Measurements from ENCODE around the gene RARS1. TPM values are rescaled to one million over a fixed set of nuclear protein-coding genes. Genes with fewer than 3 reads are reported as not detected.

The RARS1 gene
- total and polyA plus RNA-seq, 3 experiments from 2014 or later, result 24.6 to 144 (median 144) TPM

GRCh38 chr5:168552146-168552545, 65.9 kb downstream of the RARS1 start:
- no peaks in the 10 kb centered on the region for H3K4me1 ChIP-seq (ENCODE audit: insufficient read depth, low read length)
- Mint-ChIP-seq H3K27me3 (no peaks in the 10 kb centered on the region), H3K4me1 (peaks cover 4 to 14% (median 9%) of the 10 kb centered on the region in 3 donors), H3K36me3 (peaks cover 27 to 68% (median 40%) of the 10 kb centered on the region in 3 donors), H3K4me3 (no peak overlapping the region), H3K9me3 (peaks cover 0 to 5% (median 0%) of the 10 kb centered on the region in 5 donors), H3K27ac (no peak overlapping the region)
- no peaks in the 10 kb centered on the region for H3K27me3 ChIP-seq (ENCODE audit: insufficient read depth, low read length, poor library complexity, severe bottlenecking)
- no peak for DNase-seq
- peaks cover 8% of the 10 kb centered on the region for H3K36me3 ChIP-seq (ENCODE audit: insufficient read depth, low read length)
- no peak overlapping the region for H3K4me3 ChIP-seq (ENCODE audit: low read length)
- CTCF ChIA-PET, result no interaction called here
- POLR2A ChIA-PET, result no interaction called here
- no peak overlapping the region for H3K27ac ChIP-seq (ENCODE audit: low read depth, low read length)
- no peaks in the 10 kb centered on the region for H3K9me3 ChIP-seq (ENCODE audit: low read length)

GRCh38 chr5:168553377-168554130, 67.3 kb downstream of the RARS1 start:
- H3K36me3 Mint-ChIP-seq, result peaks cover 17 to 72% (median 31%) of the 10 kb centered on the region in 3 donors
- Histone ChIP-seq H3K27me3 (ENCODE audit: insufficient read depth, low read length, poor library complexity, severe bottlenecking) (no peaks in the 10 kb centered on the region), H3K4me3 (ENCODE audit: low read length) (no peak overlapping the region), H3K9me3 (ENCODE audit: low read length) (no peaks in the 10 kb centered on the region), H3K36me3 (ENCODE audit: insufficient read depth, low read length) (peaks cover 8% of the 10 kb centered on the region), H3K27ac (ENCODE audit: low read depth, low read length) (no peak overlapping the region), H3K4me1 (ENCODE audit: insufficient read depth, low read length) (no peaks in the 10 kb centered on the region)
- H3K4me1 Mint-ChIP-seq, result peaks cover 3 to 14% (median 9%) of the 10 kb centered on the region in 3 donors
- DNase-seq, result no peak
- H3K27me3 Mint-ChIP-seq, result no peaks in the 10 kb centered on the region
- POLR2A ChIA-PET, result no interaction called here
- CTCF ChIA-PET, result no interaction called here
- H3K27ac Mint-ChIP-seq, result peak overlapping the region in 1 of 8 donors; percentile 64
- H3K9me3 Mint-ChIP-seq, result no peaks in the 10 kb centered on the region
- no peak overlapping the region for H3K4me3 Mint-ChIP-seq

- no peaks in the 10 kb centered on the region for H3K27me3 Mint-ChIP-seq
- H3K9me3 ChIP-seq (ENCODE audit: low read length), result no peaks in the 10 kb centered on the region
- H3K27ac ChIP-seq (ENCODE audit: low read depth, low read length), result no peak overlapping the region
- H3K36me3 Mint-ChIP-seq, result peaks cover 12 to 86% (median 29%) of the 10 kb centered on the region in 3 donors
- no peaks in the 10 kb centered on the region for H3K27me3 ChIP-seq (ENCODE audit: insufficient read depth, low read length, poor library complexity, severe bottlenecking)
- no peak overlapping the region for H3K4me3 Mint-ChIP-seq
- peaks cover 5 to 20% (median 12%) of the 10 kb centered on the region in 3 donors for H3K4me1 Mint-ChIP-seq
- no peak overlapping the region for H3K4me3 ChIP-seq (ENCODE audit: low read length)
- H3K36me3 ChIP-seq (ENCODE audit: insufficient read depth, low read length), result peaks cover 8% of the 10 kb centered on the region
- ChIA-PET CTCF (no interaction called here), POLR2A (no interaction called here)
- H3K27ac Mint-ChIP-seq, result no peak overlapping the region
- H3K9me3 Mint-ChIP-seq, result no peaks in the 10 kb centered on the region
- DNase-seq, result no peak
- no peaks in the 10 kb centered on the region for H3K4me1 ChIP-seq (ENCODE audit: insufficient read depth, low read length)
Observed at GRCh38 chr5:168557389-168557788, 71.1 kb downstream of the RARS1 start.

- no peaks in the 10 kb centered on the region for H3K27me3 ChIP-seq (ENCODE audit: insufficient read depth, low read length, poor library complexity, severe bottlenecking)
- H3K36me3 ChIP-seq (ENCODE audit: insufficient read depth, low read length), result peaks cover 5% of the 10 kb centered on the region
- CTCF ChIA-PET, result no interaction called here
- Mint-ChIP-seq H3K4me3 (no peak overlapping the region), H3K36me3 (peaks cover 0 to 81% (median 14%) of the 10 kb centered on the region in 3 donors), H3K27ac (peak overlapping the region in 2 of 8 donors; percentile 42), H3K27me3 (no peaks in the 10 kb centered on the region), H3K9me3 (no peaks in the 10 kb centered on the region), H3K4me1 (peaks cover 6 to 30% (median 20%) of the 10 kb centered on the region in 3 donors)
- POLR2A ChIA-PET, result no interaction called here
- H3K9me3 ChIP-seq (ENCODE audit: low read length), result no peaks in the 10 kb centered on the region
- no peak overlapping the region for H3K4me3 ChIP-seq (ENCODE audit: low read length)
- H3K27ac ChIP-seq (ENCODE audit: low read depth, low read length), result no peak overlapping the region
- no peak for DNase-seq
- H3K4me1 ChIP-seq (ENCODE audit: insufficient read depth, low read length), result no peaks in the 10 kb centered on the region
Observed at GRCh38 chr5:168562279-168562678, 76.0 kb downstream of the RARS1 start.

- Mint-ChIP-seq H3K4me3 (no peak overlapping the region), H3K36me3 (peaks cover 0 to 84% (median 17%) of the 10 kb centered on the region in 3 donors), H3K27ac (peak overlapping the region in 2 of 8 donors; percentile 10 to 21), H3K4me1 (peaks cover 8 to 33% (median 29%) of the 10 kb centered on the region in 3 donors), H3K27me3 (no peaks in the 10 kb centered on the region), H3K9me3 (no peaks in the 10 kb centered on the region)
- no peaks in the 10 kb centered on the region for H3K9me3 ChIP-seq (ENCODE audit: low read length)
- no peaks in the 10 kb centered on the region for H3K27me3 ChIP-seq (ENCODE audit: insufficient read depth, low read length, poor library complexity, severe bottlenecking)
- no peak overlapping the region for H3K4me3 ChIP-seq (ENCODE audit: low read length)
- ChIA-PET POLR2A (no interaction called here), CTCF (no interaction called here)
- no peak overlapping the region for H3K27ac ChIP-seq (ENCODE audit: low read depth, low read length)
- H3K4me1 ChIP-seq (ENCODE audit: insufficient read depth, low read length), result no peaks in the 10 kb centered on the region
- H3K36me3 ChIP-seq (ENCODE audit: insufficient read depth, low read length), result peaks cover 5% of the 10 kb centered on the region
- no peak for DNase-seq
Observed at GRCh38 chr5:168563959-168564358, 77.7 kb downstream of the RARS1 start.

GRCh38 chr5:168568738-168569137, 82.5 kb downstream of the RARS1 start:
- Mint-ChIP-seq H3K36me3 (peaks cover 0 to 61% (median 10%) of the 10 kb centered on the region in 3 donors), H3K27ac (no peak overlapping the region), H3K4me3 (no peak overlapping the region), H3K9me3 (no peaks in the 10 kb centered on the region), H3K4me1 (peaks cover 20 to 47% (median 36%) of the 10 kb centered on the region in 3 donors), H3K27me3 (no peaks in the 10 kb centered on the region)
- Histone ChIP-seq H3K27ac (ENCODE audit: low read depth, low read length) (no peak overlapping the region), H3K4me1 (ENCODE audit: insufficient read depth, low read length) (no peaks in the 10 kb centered on the region), H3K4me3 (ENCODE audit: low read length) (no peak overlapping the region), H3K36me3 (ENCODE audit: insufficient read depth, low read length) (peaks cover 5% of the 10 kb centered on the region), H3K27me3 (ENCODE audit: insufficient read depth, low read length, poor library complexity, severe bottlenecking) (no peaks in the 10 kb centered on the region), H3K9me3 (ENCODE audit: low read length) (no peaks in the 10 kb centered on the region)
- DNase-seq, result no peak
- CTCF ChIA-PET, result no interaction called here
- POLR2A ChIA-PET, result no interaction called here

Other genes starting within 250 kb of the RARS1 start
- 1 to 10 TPM in 1 of 2 experiments, under 1 TPM in 1; 0.77 to 1.8 TPM for gene WWC1, start 194.8 kb upstream of the RARS1 start, total RNA-seq
- gene WWC1, start 194.8 kb upstream of the RARS1 start, polyA plus RNA-seq, result 0.52 TPM
- not detected for gene FBLL1, start 42.8 kb downstream of the RARS1 start, total RNA-seq
- not detected for gene FBLL1, start 42.8 kb downstream of the RARS1 start, polyA plus RNA-seq
- 10 to 100 TPM; 53.8 to 61.3 TPM for gene PANK3, start 92.9 kb downstream of the RARS1 start, total RNA-seq
- 4.8 TPM for gene PANK3, start 92.9 kb downstream of the RARS1 start, polyA plus RNA-seq

Measured in CD8-positive, alpha-beta memory T cell (primary cell).